ENCODE results near the gene AVPR2.

Gene AVPR2

DNA sequence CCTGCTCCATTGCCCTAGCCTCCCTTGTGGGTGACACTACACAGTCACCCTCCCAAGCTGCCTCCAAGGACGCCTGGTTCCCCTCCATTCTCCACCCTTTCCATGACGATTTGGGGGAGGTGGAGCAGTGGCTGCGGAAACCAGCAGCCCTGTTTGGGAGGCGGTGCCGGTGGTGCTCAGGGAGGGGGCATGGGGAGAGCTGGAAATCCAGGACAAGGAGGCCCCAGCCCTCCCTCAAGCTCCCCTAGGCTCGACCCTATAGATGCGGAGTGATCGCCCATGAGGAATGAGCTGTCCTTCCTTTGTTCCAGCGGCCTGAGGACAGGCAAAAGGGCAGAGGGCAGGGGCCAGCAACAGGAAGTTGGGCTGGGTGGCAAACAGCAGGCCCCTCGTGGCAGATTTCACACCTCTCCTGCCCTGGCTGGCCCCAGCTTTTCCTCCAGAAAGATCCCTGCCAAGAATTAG, 43.6 kb downstream of the AVPR2 start:
- in situ Hi-C loops (cut with HindIII; ENCODE audit: low sequenced_read_pairs), result no loop called here

DNA sequence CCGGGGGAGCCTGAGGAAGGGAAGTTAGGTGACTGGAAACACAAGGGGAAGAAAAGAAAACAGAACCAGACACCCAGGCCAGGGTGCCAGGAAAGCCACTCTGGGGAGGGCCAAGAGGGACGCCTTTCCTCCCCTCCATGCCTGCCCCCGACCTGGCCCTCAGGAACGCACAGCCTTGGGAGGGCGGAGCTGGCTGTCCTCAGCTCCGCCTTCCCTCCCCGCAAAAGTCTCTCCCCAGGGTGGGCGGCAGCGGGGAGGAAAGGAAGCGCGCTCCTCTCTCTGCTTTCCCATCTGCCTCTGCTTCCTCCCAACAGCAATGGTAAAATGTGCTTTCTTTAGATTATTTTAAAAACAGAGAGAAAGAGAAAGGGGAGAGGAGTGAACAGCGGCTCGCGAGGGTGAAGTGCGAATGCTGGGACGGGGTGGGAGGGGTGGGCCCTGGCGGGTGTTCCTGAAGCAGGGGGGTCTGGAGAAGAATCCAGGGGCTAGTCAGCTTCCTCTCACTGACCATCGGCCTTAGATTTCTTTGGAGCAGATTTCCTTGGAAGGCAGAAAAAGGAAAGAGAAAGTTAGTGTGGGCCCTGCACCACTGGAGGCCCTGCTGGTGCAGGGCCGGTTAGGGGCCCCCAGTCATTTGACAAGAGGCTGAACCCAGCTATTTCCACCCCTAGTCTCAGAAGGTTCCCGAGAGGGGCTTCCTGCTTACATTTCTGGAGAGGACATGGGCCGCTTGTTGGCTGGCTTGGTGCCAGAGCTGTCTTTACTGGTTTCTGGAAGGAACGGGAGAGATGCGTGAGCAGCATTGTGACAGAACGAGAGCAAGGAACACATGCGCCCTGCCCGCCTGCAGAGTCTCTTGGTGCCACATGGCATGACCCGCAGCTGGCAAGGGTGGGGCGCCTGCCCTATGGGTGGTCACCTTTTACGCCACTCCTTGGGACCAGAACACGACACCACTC, 44.7 kb downstream of the AVPR2 start:
- in situ Hi-C loops (cut with HindIII; ENCODE audit: low sequenced_read_pairs), result no loop called here

DNA sequence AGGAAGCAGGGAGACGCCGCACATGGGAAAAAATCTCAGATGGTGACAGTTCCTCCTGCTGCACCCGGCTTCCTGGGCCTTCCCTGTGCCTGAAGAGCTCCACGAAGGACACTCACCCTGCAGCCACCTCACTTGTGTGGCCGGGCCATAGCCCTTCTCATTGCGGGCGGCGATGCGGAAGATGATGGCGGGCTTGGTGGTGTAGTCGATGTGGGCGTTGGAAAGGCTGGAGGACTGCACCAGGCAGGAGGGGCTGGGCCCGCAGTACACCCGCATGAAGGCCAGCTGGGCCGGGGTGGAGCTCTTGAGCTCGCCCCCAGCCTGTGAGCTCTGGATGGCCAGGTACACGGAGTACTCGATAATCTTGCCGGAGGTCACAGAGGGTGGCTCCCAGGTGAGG, 45.7 kb downstream of the AVPR2 start:
- in situ Hi-C loops (cut with HindIII; ENCODE audit: low sequenced_read_pairs), result no loop called here

DNA sequence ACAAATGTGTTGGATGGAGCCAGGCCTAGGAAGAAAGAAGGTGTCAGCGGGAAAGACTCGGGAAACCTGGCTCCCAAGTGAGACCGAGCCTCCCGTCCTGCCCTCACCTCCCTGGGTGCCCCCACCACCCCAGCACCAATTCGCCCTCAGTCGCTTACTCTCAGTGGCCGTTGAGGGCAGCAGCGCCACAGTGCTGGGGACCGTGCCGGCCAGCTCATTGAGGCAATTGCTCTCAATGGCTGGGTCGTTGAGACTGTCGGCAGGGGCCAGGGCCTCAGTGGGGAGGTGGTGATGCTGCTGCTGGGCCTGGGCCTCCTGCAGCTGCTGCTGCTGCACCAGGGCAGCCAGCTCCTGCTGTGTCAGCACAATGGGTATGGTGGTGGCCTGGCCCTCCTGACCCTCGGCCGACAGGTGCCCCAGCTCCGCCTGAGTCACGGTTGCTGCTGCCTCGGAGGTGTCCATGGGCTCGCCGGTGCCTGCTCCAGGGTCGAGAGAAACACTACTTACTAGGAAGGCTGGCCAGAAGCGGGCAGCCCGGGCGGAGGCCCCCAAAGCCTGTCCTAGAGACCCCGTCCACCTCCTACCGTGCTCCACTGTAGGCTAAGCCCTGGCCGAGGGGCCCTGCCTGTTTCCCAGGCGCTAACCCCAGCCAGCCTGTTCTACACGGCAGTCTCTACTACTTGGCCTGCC, 47.4 kb downstream of the AVPR2 start:
- in situ Hi-C loops (cut with HindIII; ENCODE audit: low sequenced_read_pairs), result no loop called here

DNA sequence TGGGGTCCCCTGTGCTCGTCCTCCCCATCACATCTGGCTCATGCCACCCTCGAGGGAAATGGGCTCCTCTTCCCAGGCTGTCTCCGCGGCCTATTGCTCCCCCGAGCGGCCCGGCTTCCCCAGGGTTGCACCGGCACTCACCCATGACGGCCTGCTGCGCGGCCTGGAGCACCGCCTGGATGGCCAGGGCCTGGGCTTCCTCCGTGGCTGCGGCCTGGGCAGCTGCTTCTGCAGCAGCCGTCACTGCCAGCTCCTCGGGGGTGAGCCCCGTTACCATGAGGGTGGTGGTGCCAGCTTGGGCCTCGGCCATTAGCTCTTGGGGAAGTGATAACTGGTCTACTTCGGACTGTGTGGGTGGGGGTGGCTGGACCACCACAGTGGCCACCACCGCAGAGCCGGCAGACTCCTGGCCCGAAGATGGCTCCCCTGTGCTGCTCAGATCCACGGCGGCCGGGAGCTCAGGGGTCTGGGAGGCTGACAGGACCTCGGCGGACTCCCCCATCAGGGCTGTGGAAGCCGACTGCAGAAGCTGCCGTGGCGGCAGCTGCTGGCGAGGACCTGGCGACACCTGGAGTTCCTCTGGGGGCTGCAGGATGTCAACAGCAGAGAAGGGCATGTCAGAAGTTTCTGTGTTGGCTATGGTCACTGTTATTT, 48.0 kb downstream of the AVPR2 start:
- in situ Hi-C loops (cut with HindIII; ENCODE audit: low sequenced_read_pairs), result no loop called here

DNA sequence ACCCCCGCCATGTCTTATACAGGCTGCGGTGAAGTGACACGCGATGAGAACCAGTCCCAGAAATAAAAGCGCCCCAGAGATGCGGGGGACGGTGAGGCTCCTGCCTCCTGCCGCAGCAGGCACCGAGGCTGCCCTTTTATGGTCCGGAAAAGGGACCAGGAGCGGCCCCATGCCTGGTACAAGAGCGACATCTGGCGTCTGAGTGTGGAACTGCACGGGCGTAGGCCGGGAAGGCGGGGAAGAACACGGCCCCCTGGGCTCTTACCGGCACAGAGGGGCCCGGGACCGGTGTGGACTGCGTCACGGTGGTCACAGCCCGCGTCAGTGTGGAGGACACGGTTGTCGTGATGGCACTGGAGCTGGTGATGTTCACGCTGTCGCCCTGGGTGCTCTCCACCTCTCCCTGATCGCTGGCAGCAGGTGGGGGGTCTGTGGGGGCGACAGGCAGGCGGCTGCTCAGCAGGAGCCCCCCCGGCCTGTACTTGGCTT, 48.9 kb downstream of the AVPR2 start:
- in situ Hi-C loops (cut with HindIII; ENCODE audit: low sequenced_read_pairs), result no loop called here

DNA sequence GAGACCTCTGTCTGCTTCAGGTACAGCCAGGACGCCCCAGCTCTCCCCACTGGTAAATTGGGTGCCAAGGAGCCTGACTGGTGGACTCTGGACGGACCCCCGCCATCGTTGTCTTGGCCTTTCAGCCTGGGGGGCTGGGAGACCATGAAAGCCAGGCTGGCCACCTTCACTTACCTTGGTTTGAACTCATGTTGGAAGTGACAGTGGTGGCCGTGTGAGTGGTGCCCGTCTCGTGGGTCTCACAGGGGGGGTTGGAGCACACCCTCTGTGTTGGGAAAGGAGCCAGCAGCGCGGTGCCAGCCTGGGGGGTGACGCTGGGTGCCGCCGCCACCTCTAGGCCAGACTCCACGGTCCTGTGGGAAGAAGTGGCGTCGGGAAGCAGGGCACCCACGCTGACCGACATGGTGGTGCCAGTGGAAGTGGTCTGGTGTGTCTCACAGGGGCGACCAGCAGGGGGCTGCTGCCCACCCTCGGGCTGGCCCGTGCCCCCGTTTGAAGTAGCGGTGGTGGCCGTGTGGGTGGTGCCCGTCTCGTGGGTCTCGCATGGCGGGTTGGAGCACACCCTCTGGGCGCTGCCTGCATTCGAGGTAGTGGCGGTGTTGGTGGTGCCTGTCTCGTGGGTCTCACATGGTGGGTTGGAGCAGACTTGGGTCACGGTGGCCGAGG, 49.6 kb downstream of the AVPR2 start:
- in situ Hi-C loops (cut with HindIII; ENCODE audit: low sequenced_read_pairs), result no loop called here

DNA sequence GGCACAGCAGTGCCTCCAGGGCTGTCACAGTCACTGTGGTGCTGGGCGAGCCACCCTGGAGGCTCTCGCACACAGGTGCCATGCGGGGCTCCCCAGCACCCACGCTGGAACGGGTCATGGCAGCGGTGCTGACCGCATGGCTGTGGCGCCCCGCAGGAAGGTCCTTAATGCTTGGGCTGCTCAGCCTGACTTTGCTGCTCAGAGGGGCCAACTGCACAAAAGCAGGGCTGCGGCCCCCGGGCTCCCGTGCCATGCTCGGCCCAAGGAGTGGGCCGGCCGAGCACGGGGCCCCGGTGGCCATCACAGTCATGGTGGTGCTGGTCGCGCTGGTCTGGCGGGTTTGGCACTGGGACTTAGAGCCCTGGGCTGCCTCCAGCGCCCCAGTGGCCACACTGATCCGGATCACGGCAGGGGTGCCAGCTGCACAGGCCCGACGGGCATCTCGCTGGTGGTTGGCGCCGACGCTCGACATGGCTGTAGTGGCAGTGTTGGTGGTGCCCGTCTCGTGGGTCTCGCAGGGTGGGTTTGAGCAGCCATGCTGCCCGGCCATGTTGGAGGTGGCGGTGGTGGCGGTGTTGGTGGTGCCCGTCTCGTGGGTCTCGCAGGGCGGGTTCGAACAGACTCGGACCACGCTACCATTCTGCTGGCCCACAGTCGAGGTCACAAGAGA, 50.2 kb downstream of the AVPR2 start:
- in situ Hi-C loops (cut with HindIII; ENCODE audit: low sequenced_read_pairs), result no loop called here

DNA sequence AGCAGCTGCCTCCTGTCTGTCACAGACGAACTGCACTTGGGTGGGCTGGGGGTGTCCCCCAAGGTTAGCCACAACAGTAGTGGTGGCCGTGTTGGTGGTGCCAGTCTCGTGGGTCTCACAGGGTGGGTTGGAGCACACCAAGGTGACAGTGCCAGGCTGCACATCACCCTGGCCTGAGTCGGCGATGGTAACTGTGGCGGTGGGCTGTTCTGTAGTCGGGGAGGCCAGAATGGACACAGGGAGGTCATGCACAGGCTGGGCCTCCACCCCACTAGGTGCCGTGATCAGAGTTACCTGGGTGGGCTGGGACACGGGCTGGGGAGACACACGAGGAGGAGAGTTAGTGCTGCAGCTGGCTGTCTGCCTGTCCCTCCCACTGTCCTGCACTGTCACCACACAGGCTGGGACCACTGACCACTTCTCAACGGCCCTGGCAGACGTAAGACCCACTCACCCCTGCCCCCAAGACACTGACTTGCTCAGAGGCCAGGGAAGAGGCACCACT, 50.8 kb downstream of the AVPR2 start:
- in situ Hi-C loops (cut with HindIII; ENCODE audit: low sequenced_read_pairs), result no loop called here

DNA sequence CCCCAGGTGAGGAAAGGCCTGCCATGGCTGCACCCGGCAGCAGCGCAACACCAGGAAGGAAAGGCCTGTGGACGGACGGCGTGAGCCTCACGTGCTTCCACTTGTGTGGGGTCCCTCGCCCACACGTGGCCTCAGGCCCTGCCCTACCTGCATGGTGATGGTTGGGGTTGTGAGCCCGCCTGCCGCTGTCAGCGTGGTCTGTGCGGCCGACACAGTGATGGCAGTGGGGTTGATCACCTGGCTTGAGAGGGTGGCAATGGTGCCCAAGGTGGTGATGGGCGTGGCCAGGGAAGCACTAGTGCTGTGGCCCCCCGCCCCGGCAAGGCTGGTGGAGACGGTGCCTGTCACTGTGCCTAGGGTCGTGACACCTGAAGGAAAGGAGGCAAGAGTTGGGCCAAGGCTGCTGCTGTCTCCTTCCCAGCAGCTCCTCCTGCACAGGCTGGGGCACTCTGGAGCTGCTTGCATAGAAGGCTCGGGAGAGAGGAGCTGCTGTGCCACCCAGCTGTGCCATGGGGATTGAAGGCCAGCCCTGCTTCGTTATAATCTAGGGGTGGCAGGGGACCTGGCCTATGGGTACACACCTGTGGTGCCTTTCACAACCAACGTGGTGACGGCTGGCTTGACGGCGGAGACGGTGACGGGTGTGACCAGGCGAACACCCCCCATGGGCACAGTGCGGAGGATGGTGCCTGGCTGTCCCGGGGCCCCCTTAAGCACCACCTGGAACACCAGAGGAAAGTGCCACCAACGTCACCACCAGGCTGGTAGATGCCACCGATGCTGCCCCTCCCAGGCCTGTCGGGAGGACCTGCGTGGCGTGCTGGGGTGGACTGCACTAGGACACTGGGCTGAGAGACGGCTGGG, 51.8 kb downstream of the AVPR2 start:
- in situ Hi-C loops (cut with HindIII; ENCODE audit: low sequenced_read_pairs), result no loop called here
